ACC112 (cell line): ENCODE results near the gene ALG8.
"Not testable (repeated sequence)": the region's sequence is repeated elsewhere in the genome, so short reads cannot be mapped to it uniquely, and the experiment has no call there.

Source experiments
- H2AFZ ChIP-seq: fragments of 200-600 bp; sonication (generic); one replicate; pipeline ENCODE4 v1.6.0; 2017; ENCODE audit warnings: antibody characterized with exemption, low read length; ENCODE audit not compliant: unreplicated experiment
- H3K27ac ChIP-seq: fragments of 200-600 bp; sonication (generic); 2 replicates; pipeline ENCODE4 v1.5.1; 2014; ENCODE audit warnings: low read depth, mild to moderate bottlenecking, antibody characterized with exemption, low read length, moderate library complexity
- H3K27me3 ChIP-seq: fragments of 200-600 bp; sonication (generic); 2 replicates; pipeline ENCODE4 v1.6.1; 2014; ENCODE audit warnings: mild to moderate bottlenecking, antibody characterized with exemption, low read length, moderate library complexity, mixed read lengths; ENCODE audit not compliant: insufficient read depth
- H3K36me3 ChIP-seq: fragments of 200-600 bp; sonication (generic); 2 replicates; pipeline ENCODE4 v1.6.1; 2016; ENCODE audit warnings: mild to moderate bottlenecking, antibody characterized with exemption, low read length, moderate library complexity, mixed read lengths; ENCODE audit not compliant: insufficient read depth
- H3K4me1 ChIP-seq: fragments of 200-600 bp; sonication (generic); one replicate; pipeline ENCODE4 v1.6.1; 2016; ENCODE audit warnings: low read length, mixed read lengths; ENCODE audit not compliant: insufficient read depth, unreplicated experiment, control insufficient read depth
- H3K4me3 ChIP-seq: fragments of 200-600 bp; sonication (generic); 2 replicates; pipeline ENCODE4 v1.5.1; 2014; ENCODE audit warnings: mild to moderate bottlenecking, low read depth, low read length
- H3K79me2 ChIP-seq: fragments of 200-600 bp; sonication (generic); one replicate; pipeline ENCODE4 v1.6.0; 2016; ENCODE audit warnings: low read length; ENCODE audit not compliant: control insufficient read depth, unreplicated experiment, insufficient read depth

The ALG8 gene

DNA sequence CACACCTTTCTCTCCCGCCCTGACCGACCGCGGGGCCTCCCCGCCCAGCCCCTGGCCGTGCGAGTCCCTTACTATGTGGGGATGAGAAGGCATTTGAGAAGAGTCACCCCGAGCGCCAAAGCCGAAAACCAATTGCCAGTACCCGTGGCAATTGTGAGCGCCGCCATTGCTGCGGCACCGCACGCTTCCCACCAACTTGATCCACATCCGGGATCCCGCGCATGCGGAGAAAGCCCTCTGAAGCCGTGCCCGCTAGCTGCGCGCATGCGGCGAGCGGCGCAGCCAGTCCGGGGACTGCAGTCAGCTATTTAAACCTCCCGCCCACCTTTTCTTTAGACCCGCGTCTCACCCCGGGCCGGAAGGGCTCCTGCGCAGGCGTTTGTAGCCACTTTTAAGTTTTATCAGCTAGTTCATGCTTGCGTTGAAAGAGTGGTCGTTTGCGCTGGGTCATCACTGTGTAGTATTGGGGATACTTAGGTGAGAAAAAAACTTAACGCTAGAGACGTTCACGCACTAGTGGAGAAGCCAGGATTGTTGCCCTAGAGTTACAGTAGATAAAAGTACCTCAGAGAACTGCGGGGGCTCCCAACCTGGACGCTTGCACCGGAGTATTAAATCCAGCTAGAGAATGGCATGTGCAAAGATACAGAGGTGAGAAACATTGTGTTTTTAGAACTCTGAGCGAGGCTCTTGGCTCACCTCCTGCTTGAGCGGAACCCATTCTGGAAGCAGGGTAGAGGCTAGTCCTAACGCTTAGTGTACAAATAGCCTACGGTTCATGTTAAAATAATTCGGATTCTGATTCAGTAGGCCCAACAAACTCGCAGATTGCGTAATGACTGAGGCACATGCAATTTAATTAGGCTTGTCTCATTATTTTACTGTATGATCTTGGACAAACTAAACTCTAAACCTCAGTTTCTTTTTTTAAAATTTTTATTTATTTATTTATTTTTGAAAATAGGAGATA is at the start of gene ALG8:
ALG8 (minus strand) TSS at position 205 of the 970 bp plus-strand sequence; CDS start at position 167, 38 bp downstream.
- H3K4me3 ChIP-seq = peak within 1 kb of the TSS; percentile 96
- H3K36me3 ChIP-seq = peaks cover 11% of the 10 kb centered on the region; the same call in 1 of the 2 replicates
- H3K4me1 ChIP-seq = peaks cover 7% of the 10 kb centered on the region
- peak within 1 kb of the TSS; percentile 81 for H3K27ac ChIP-seq
- peak within 1 kb of the TSS; percentile 95 for H2AFZ ChIP-seq
- peaks cover 39% of the 10 kb centered on the region for H3K79me2 ChIP-seq
- H3K27me3 ChIP-seq = no peaks in the 10 kb centered on the region

DNA sequence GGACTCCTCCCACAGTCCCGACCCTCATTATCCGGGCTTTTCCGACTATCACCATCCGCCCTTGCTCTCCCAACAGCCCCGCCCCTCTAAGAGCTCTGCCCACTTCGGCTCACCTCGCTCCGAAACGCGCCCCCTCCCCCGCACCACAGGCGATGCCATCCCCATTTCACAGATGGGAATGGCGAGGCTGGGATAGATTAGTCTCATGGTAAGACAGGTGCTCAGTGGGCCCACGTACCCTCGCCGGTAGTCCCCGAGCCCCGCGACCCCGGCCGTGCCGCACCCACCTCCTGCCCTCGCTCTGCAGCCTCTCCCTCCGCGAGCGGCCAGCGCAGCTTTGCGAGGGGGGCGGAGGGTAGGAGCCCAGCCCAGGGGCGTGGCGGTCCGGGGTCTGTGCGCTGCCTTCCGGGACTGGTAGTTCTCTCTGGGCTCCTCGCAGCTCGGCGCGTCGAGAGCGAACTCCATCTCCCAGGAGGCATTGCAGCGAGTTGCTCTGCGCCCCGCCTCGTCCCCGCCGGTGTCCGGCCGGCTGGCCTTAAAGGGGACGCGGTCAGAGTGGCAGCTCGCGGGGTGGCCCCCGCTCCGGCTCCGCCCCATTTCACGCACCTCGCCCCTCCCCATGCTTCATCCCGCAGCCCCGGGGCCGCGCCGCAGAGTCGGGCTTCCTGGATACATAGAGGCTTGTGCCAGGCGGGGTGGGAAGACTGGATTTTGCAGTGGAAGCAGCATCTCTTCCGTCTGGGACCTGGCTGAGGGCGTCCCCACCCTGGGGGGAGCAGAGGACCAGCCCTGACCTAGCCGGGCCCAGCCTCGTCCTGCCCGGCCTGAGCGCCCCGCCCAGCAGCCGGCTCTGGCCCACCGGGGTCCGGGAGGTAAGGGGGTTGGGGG is 49.1 kb upstream of the ALG8 start, which contains the start of the genes KCTD21 and USP35:
KCTD21 (minus strand) TSS at position 341 of the 888 bp plus-strand sequence. CDS start 14,072 bp downstream, outside the sequence.
USP35 (plus strand) TSS at position 634 of the 888 bp plus-strand sequence. CDS start 7,327 bp downstream, outside the sequence.
- H3K27me3 ChIP-seq = no peaks in the 10 kb centered on the region
- peaks cover 46% of the 10 kb centered on the region for H3K4me1 ChIP-seq
- H3K4me3 ChIP-seq = peak within 1 kb of the TSS; percentile 86
- 0 out of 2 replicates have a peak, but pooled peaks cover 4% of the 10 kb centered on the region for H3K36me3 ChIP-seq
- peak within 1 kb of the TSS; percentile 74 for H2AFZ ChIP-seq
- H3K79me2 ChIP-seq = peaks cover 62% of the 10 kb centered on the region
- H3K27ac ChIP-seq = peak within 1 kb of the TSS; percentile 11; the same call in 1 of the 2 replicates

DNA sequence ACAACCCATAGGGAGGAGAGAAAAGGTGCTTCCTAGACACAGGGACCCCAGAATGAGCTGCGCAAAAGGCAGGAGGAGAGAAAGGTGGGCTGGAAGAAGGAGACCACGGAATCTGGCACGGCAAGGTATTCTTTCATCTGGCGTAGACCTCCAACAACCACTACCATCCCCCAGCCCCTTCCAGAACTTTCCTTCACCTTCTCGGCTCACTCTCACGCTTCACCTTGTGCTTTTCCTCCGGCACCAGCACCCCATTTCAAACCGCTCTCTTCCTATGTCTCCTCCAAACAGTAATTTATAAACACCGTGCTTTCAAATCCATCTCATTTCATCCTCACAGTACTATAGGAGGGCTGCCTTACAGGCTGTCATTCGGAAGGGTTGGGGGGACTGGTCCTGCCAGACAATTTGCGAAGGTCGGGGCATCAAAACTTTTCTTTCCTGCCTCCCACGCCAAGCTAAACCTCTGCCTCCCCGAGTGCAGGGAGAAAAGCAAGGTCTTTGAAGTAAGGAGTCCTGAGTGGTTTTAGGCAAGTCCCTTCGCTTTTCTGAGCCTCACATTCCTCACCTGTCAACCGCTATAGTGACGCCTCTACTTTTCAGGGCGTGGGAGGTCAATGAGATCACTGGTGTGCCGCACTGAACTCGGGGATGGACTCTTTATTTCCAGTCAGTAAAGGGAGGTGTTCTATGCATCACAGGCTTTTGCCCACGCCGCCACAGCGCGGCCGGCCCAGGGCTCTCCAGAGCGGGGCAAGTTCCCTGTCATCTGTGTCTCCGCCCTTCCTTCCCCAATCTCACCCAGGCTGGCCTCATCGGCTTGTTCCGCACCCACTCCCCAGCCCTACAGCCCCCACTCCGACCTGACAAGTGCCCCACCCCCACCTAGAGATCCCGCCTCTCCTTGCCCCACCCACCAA is 48.2 kb upstream of the ALG8 start:
- H3K27me3 ChIP-seq = no peaks in the 10 kb centered on the region
- peak overlapping the region; percentile 3; the same call in 1 of the 2 replicates for H3K27ac ChIP-seq
- H2AFZ ChIP-seq = peak overlapping the region; percentile 57

DNA sequence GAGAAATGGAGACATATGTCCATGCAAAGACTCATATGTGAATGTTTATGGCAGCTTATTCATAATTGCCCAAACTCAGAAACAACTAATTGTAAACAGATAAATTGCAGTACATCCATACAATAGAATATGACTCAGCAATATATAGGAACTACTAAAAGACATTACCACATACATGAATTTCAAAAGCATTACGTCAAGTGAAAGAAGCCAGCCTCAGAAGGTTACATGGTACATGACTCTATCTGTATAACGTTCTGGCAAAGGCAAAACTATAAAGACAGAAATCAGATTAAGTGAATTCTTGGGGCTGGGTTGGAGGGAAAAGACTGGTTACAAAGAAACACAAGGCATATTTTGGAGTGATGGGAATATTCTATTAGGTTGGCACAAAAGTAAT is 41.8 kb upstream of the ALG8 start:
- no peak overlapping the region for H2AFZ ChIP-seq
- H3K4me3 ChIP-seq = no peak overlapping the region
- no peaks in the 10 kb centered on the region for H3K27me3 ChIP-seq
- peaks cover 17% of the 10 kb centered on the region for H3K4me1 ChIP-seq
- H3K79me2 ChIP-seq = peaks cover 10% of the 10 kb centered on the region
- H3K27ac ChIP-seq = no peak overlapping the region; the same call in 1 of the 2 replicates
- H3K36me3 ChIP-seq = peaks cover 12% of the 10 kb centered on the region; the same call in 1 of the 2 replicates

More for the DNA sequence above, 48.2 kb upstream of the ALG8 start:
- Histone ChIP-seq H3K79me2 (peaks cover 57% of the 10 kb centered on the region), H3K36me3 (0 out of 2 replicates have a peak, but pooled peaks cover 4% of the 10 kb centered on the region), H3K4me1 (peaks cover 42% of the 10 kb centered on the region), H3K4me3 (peak overlapping the region; percentile 86)

DNA sequence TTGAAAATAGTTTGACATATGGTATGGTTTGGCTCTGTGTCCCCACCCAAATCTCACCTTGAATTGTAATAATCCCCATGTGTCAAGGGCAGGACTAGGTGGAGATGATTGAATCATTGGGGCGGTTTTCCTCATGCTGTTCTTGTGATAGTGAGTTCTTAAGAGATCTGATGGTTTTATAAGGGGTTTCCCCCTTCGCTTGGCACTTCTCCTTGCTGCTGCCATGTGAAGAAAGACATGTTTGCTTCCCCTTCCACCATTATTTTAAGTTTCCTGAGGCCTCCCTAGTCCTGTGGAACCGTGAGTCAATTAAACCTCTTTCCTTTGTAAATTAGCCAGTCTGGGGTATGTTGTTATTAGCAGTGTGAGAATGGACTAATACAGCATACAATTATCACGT is 41.3 kb upstream of the ALG8 start:
- Histone ChIP-seq H3K79me2 (peaks cover 10% of the 10 kb centered on the region), H3K4me1 (peaks cover 14% of the 10 kb centered on the region), H3K27me3 (no peaks in the 10 kb centered on the region), H3K4me3 (no peak overlapping the region), H2AFZ (no peak overlapping the region), H3K27ac (no peak overlapping the region), H3K36me3 (peaks cover 14% of the 10 kb centered on the region; the same call in 1 of the 2 replicates)

DNA sequence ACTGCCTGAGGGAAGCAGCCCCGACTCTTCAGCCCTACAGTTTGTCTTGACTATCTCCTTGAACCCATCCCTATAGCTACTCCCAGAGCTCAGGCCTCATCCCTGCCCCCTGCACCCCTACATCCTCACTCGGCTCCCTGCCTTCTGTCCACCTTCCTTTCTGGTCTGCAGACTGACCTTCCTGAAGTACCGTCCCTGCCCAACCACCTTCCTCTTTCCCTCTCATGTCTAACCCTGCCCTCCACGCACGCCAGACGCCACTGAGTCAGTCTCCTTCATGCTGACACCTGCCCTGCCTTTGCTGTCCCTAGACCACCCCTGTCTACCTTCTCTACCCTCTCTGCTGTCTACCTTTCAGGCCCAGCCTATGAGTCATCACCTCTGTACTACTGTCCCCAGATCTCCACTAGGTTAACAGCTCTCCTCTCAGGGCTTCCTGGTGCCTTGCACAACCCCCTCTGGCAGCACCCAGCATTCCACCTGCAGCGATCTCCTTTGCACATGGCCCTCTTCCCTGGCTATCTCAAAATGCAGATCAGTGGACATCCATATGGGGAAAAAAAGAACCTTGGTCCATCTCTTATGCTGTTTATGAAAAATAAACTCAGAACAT is 40.1 kb upstream of the ALG8 start:
- no peak overlapping the region for H2AFZ ChIP-seq
- peaks cover 8% of the 10 kb centered on the region for H3K4me1 ChIP-seq
- no peaks in the 10 kb centered on the region for H3K27me3 ChIP-seq
- peaks cover 4% of the 10 kb centered on the region for H3K79me2 ChIP-seq
- H3K4me3 ChIP-seq = no peak overlapping the region
- H3K36me3 ChIP-seq = peaks cover 10% of the 10 kb centered on the region; the same call in 1 of the 2 replicates
- no peak overlapping the region for H3K27ac ChIP-seq

DNA sequence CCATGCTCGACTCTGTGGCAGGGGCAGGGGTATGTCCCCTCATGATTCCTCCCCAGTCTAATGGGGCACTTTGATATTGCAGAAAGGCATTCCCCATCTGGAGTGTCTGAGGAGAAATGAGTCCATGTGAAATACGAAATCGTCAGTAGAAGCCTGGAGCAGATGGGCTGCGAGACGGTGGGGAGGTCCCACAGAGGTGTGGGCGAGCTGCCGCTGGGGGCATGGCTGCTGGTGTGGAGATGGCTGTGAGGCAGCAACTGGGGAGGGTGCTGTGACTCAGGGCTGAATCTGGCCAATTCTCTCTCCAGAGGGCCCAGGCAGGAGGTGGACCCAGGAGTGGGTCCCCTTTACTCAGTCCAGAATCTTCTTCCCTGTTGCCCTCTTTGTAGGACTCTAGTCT is 37.8 kb upstream of the ALG8 start:
- peaks cover 19% of the 10 kb centered on the region; the same call in 1 of the 2 replicates for H3K36me3 ChIP-seq
- H3K27me3 ChIP-seq = no peaks in the 10 kb centered on the region
- no peak overlapping the region for H3K27ac ChIP-seq
- peaks cover 2% of the 10 kb centered on the region for H3K79me2 ChIP-seq
- peaks cover 8% of the 10 kb centered on the region for H3K4me1 ChIP-seq
- H2AFZ ChIP-seq = no peak overlapping the region
- H3K4me3 ChIP-seq = no peak overlapping the region

DNA sequence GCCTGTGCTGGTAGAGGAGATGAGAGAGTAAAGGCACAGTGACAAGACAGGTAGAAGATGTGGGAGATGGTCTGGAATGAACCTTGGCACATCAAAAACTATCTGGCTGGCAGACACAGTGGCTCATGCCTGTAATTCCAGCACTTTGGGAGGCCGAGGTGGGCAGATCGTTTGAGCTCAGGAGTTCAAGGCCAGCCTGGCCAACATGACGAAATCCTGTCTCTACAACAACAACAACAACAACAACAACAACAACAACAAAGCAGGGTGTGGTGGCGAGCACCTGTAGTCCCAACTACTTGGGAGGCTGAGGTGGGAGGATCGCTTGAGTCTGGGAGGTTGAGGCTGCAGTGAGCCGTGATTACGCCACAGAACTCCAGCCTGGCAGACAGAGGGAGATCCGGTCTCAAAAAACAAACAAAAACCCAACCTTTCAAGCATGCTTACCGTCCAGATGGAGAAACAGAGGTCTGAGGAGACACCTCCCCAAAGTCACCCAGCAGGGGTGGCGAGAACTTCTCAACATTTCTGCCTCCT is 37.2 kb upstream of the ALG8 start:
- Histone ChIP-seq H3K79me2 (peaks cover 2% of the 10 kb centered on the region), H3K4me1 (peaks cover 8% of the 10 kb centered on the region), H3K36me3 (peaks cover 19% of the 10 kb centered on the region; the same call in 1 of the 2 replicates), H3K27me3 (no peaks in the 10 kb centered on the region), H3K27ac (no peak overlapping the region), H3K4me3 (no peak overlapping the region), H2AFZ (no peak overlapping the region)

DNA sequence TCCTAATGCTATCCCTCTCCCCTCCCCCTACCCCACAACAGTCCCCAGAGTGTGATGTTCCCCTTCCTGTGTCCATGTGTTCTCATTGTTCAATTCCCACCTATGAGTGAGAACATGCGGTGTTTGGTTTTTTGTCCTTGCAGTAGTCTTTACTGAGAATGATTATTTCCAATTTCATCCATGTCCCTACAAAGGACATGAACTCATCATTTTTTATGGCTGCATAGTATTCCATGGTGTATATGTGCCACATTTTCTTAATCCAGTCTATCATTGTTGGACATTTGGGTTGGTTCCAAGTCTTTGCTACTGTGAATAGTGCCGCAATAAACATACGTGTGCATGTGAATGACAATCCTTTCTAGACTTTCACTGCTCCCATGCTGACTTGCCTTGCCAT is 36.4 kb upstream of the ALG8 start:
- peaks cover 13% of the 10 kb centered on the region; the same call in 1 of the 2 replicates for H3K36me3 ChIP-seq
- not testable (repeated sequence) for H3K27me3 ChIP-seq, H3K4me3 ChIP-seq, H3K4me1 ChIP-seq, H3K79me2 ChIP-seq, H3K27ac ChIP-seq, H2AFZ ChIP-seq
